GM19438 (cell line): Measurements from ENCODE around the gene IQCK.
"Not testable (repeated sequence)": the region's sequence is repeated elsewhere in the genome, so short reads cannot be mapped to it uniquely, and the experiment has no call there.

Experiments
- ATAC-seq: cut with Tn5 transposase; IDR thresholded peaks from one replicate; pipeline ENCODE4 v1.9.1; 2021; ENCODE audit warnings: low read depth; ENCODE audit not compliant: unreplicated experiment

Gene IQCK

GRCh38 chr16:19715566-19715965 is 2.5 kb upstream of the IQCK start:
- no peak for ATAC-seq

- ATAC-seq: no peak
Measured at GRCh38 chr16:19716183-19716582, 1.9 kb upstream of the IQCK start.

- not testable (repeated sequence) for ATAC-seq
Measured at GRCh38 chr16:19716728-19717127, 1.3 kb upstream of the IQCK start.

- ATAC-seq: no peak
Measured at GRCh38 chr16:19717314-19717713, 757 bp upstream of the IQCK start.

- peak; percentile 22 for ATAC-seq
Measured at GRCh38 chr16:19718624-19718965, 524 bp downstream of the IQCK start.

- ATAC-seq: no peak
Measured at GRCh38 chr16:19722269-19722952, 4.3 kb downstream of the IQCK start.

GRCh38 chr16:19722981-19723380 is 4.9 kb downstream of the IQCK start:
- no peak for ATAC-seq

GRCh38 chr16:19728636-19728965 is 10.5 kb downstream of the IQCK start:
- no peak for ATAC-seq

GRCh38 chr16:19733551-19733950 is 15.5 kb downstream of the IQCK start:
- no peak for ATAC-seq

- ATAC-seq: no peak
Measured at GRCh38 chr16:19735074-19735867, 17.2 kb downstream of the IQCK start.

GRCh38 chr16:19737306-19738038 is 19.4 kb downstream of the IQCK start:
- ATAC-seq: no peak

- ATAC-seq: no peak
Measured at GRCh38 chr16:19741354-19741753, 23.3 kb downstream of the IQCK start.

- no peak for ATAC-seq
Measured at GRCh38 chr16:19743816-19744159, 25.7 kb downstream of the IQCK start.

- no peak for ATAC-seq
Measured at GRCh38 chr16:19744670-19745069, 26.6 kb downstream of the IQCK start.

- no peak for ATAC-seq
Measured at GRCh38 chr16:19745286-19746010, 27.4 kb downstream of the IQCK start.

GRCh38 chr16:19746561-19746960 is 28.5 kb downstream of the IQCK start:
- ATAC-seq: no peak

GRCh38 chr16:19748389-19749168 is 30.5 kb downstream of the IQCK start:
- no peak for ATAC-seq

GRCh38 chr16:19749571-19750080 is 31.6 kb downstream of the IQCK start:
- ATAC-seq: no peak

- ATAC-seq: no peak
Measured at GRCh38 chr16:19751478-19752385, 33.7 kb downstream of the IQCK start.
